Mucosa of descending colon (tissue), 3 donors: ENCODE data around the gene TOP2B. TPM values are rescaled to one million over a fixed set of nuclear protein-coding genes. Genes with fewer than 3 reads are reported as not detected.

Experiments
- ATAC-seq: fragments of 200-7000 bp; cut with Tn5 transposase; one replicate; pipeline ENCODE4 v1.9.1; 2020; ENCODE audit warnings: mild to moderate bottlenecking, moderate library complexity
- DNase-seq, 3 donors: peaks; one replicate each; pipeline ENCODE4 v3.0.0-alpha.2; 2020
- H3K36me3 ChIP-seq: fragments of 200-600 bp; one replicate; pipeline ENCODE4 v1.8.0; 2021; ENCODE audit warnings: low read depth, mild to moderate bottlenecking
- H3K4me1 ChIP-seq: fragments of 200-600 bp; one replicate; pipeline ENCODE4 v1.8.0; 2021; ENCODE audit warnings: low read depth, mild to moderate bottlenecking
- H3K4me3 ChIP-seq: fragments of 200-600 bp; one replicate; pipeline ENCODE4 v1.8.0; 2021; ENCODE audit warnings: mild to moderate bottlenecking
- H3K9me3 ChIP-seq: fragments of 200-600 bp; one replicate; pipeline ENCODE4 v1.8.0; 2021; ENCODE audit warnings: mild to moderate bottlenecking
- intact Hi-C, 2 donors: fragments of 100-400 bp; cut with DNase I in 1 of 2; cut with micrococcal nuclease in 1 of 2; formaldehyde crosslinking; loops; one replicate each; pipeline versions ENCODE4 v1.11.0 to v1.11.1; 2022; cut with DNase I, micrococcal nuclease
- total RNA-seq, 3 donors: library from RNA; stranded (reverse); fragmentation: NEBNext Ultra II Directional in 2 of 3; extraction: Animal tissue kit (Norgen Biotek cat#: 25700) in 2 of 3; gene quantifications; one replicate each; pipeline versions ENCODE4 v1.2.1 to v1.2.4, GENCODE V29; 2021 to 2023
- TF ChIP-seq, protein P1 (sequence below): fragments of 200-600 bp; IDR thresholded peaks from one replicate; pipeline ENCODE4 v1.8.0; 2022; ENCODE audit warnings: antibody characterized with exemption, mild to moderate bottlenecking
- donor health status: DM: no; HTN: no; CAD: no; lungs with moderate emphysema.
- donor health status: DM: no; HTN: no; CAD: no.
- donor health status: DM: no; HTN: yes; CAD: no.

TOP2B gene
- total RNA-seq, 3 donors from 2014 or later, result 72.1 to 111 (median 91.6) TPM

GRCh38 chr3:25673738-25674298 lies 9.1 kb upstream of the TOP2B start:
- no peaks in the 10 kb centered on the region for H3K36me3 ChIP-seq
- DNase-seq (no peak), ATAC-seq (no peak)
- H3K4me3 ChIP-seq, result no peak overlapping the region
- intact Hi-C loops, result no loop called here
- no peaks in the 10 kb centered on the region for H3K4me1 ChIP-seq
- TF ChIP-seq, protein P1, sequence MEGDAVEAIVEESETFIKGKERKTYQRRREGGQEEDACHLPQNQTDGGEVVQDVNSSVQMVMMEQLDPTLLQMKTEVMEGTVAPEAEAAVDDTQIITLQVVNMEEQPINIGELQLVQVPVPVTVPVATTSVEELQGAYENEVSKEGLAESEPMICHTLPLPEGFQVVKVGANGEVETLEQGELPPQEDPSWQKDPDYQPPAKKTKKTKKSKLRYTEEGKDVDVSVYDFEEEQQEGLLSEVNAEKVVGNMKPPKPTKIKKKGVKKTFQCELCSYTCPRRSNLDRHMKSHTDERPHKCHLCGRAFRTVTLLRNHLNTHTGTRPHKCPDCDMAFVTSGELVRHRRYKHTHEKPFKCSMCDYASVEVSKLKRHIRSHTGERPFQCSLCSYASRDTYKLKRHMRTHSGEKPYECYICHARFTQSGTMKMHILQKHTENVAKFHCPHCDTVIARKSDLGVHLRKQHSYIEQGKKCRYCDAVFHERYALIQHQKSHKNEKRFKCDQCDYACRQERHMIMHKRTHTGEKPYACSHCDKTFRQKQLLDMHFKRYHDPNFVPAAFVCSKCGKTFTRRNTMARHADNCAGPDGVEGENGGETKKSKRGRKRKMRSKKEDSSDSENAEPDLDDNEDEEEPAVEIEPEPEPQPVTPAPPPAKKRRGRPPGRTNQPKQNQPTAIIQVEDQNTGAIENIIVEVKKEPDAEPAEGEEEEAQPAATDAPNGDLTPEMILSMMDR, result no peak
- H3K9me3 ChIP-seq, result no peaks in the 10 kb centered on the region

DNA sequence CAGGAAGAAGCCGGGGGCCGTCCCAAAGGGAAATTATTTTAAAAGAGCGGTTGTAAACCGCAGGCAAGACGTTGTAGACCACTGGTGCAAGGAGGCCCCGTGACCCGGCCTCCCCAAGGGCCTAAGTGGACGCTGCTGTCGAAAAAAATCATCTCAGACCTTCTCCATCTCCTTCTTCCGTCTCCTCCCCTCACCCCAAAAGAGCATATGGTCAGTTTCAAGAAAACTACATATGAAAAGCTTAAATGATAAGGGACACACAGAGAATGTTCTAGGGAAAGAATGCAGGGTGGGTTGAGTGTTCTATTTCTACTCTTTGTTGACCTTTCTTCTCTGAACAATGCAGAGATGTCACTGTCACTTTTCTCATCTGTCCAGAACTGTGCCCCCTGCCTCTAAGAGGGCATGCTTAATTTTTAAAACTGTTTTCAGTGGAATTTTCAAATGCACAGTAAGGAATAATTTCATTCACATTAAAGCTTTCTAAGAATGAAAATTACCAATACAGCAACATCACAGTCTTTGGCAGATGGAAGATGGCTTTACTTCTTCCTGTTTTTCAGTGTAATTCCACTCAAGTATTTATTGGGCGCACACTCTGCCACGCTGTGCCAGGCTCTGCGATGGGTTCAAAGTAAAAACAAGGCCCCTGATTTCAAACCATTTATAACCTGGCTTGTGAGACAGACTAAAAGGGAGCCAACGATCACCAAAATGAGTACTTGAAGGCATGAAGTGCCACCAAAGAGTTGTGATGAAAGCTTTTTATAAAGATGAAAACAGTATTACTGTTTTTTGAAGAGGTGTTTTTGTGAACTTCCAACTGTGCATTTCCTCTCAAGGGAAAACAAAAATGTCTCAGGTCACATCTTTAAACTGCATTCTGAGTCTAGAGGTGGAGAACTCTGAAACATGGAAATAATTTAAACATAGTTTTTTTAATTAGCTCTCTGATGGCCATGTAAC lies 891 bp upstream of the TOP2B start:
- ATAC-seq, result no peak
- intact Hi-C loops, result no loop called here
- DNase-seq, result peak in 2 of 3 donors; percentile 19 to 69

GRCh38 chr3:25663869-25664811 lies 567 bp downstream of the TOP2B start:
- intact Hi-C loops, result no loop called here
- Histone ChIP-seq H3K4me1 (peaks cover 14% of the 10 kb centered on the region), H3K36me3 (no peaks in the 10 kb centered on the region), H3K9me3 (no peaks in the 10 kb centered on the region), H3K4me3 (peak overlapping the region; percentile 85)
- DNase-seq (peak; percentile 75 to 85 (median 85)), ATAC-seq (peak; percentile 60)
- TF ChIP-seq, protein P1, result no peak

More for the DNA sequence above, 891 bp upstream of the TOP2B start:
- H3K9me3 ChIP-seq, result no peaks in the 10 kb centered on the region
- TF ChIP-seq, protein P1, result no peak
- H3K36me3 ChIP-seq, result no peaks in the 10 kb centered on the region
- H3K4me3 ChIP-seq, result peak overlapping the region; percentile 85
- peaks cover 14% of the 10 kb centered on the region for H3K4me1 ChIP-seq

DNA sequence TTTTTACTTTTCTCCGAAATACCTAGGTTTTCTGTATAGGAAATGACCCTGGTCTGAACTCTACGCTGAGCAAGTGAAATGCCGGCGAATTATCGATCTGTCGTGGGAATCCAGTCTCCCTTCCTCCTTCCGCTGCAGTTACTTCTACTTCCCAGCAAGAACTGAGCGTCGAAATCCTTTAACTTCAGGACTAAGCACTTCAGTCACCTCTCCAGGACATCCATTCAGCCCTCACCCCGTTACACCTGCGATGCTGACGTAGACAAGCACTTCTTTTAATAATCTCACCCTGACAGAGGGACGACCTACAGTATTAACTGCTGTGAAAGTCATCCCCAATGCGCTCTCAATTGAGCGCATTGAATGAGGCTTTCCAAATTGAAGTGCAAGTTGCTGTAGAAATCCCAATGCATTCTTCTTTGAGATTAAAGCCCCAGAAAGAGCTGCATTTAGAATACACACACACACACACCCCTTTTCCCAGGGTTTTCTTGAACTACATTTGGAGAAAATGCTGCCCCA lies 1.3 kb downstream of the TOP2B start:
- peak in 1 of 3 donors; percentile 34 for DNase-seq
- intact Hi-C loops, result no loop called here
- H3K4me1 ChIP-seq, result peaks cover 14% of the 10 kb centered on the region
- H3K9me3 ChIP-seq, result no peaks in the 10 kb centered on the region
- TF ChIP-seq, protein P1, result no peak
- peak overlapping the region; percentile 85 for H3K4me3 ChIP-seq
- H3K36me3 ChIP-seq, result no peaks in the 10 kb centered on the region
- peak; percentile 6 for ATAC-seq

DNA sequence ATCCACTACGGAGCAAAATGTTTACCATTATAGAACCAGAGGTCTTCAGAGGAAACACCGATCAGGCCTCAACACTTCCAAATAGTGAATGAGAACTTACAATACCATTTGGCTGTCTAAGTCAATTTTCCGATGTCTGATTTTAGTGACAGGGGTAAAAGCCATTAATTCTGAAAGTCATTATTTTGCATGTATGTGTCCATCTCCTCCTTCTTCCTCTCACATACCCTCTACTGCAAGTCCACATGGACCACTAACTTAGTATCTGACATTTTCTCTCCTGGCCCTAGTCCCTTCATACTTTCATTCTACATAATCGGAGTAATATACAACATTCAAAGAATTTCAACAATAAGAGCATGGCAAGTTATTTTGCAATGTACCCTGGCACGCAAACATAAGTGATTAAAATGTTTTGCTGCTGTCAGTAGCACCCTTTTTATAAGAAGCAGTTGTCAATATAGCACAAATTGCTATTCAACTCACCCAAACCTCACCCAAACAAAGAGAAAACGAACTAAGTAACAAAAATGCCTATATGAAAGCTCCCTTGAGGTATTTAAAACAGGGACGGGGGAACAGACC lies 1.9 kb downstream of the TOP2B start:
- DNase-seq (no peak), ATAC-seq (no peak)
- TF ChIP-seq, protein P1, result no peak
- Histone ChIP-seq H3K4me1 (peaks cover 14% of the 10 kb centered on the region), H3K36me3 (no peaks in the 10 kb centered on the region), H3K4me3 (peak overlapping the region; percentile 85), H3K9me3 (no peaks in the 10 kb centered on the region)
- intact Hi-C loops, result no loop called here
